Measurements from ENCODE around the gene LPO.
A peak's percentile ranks its signal among the peaks of the same experiment; 100 is the strongest.

Gene LPO

DNA sequence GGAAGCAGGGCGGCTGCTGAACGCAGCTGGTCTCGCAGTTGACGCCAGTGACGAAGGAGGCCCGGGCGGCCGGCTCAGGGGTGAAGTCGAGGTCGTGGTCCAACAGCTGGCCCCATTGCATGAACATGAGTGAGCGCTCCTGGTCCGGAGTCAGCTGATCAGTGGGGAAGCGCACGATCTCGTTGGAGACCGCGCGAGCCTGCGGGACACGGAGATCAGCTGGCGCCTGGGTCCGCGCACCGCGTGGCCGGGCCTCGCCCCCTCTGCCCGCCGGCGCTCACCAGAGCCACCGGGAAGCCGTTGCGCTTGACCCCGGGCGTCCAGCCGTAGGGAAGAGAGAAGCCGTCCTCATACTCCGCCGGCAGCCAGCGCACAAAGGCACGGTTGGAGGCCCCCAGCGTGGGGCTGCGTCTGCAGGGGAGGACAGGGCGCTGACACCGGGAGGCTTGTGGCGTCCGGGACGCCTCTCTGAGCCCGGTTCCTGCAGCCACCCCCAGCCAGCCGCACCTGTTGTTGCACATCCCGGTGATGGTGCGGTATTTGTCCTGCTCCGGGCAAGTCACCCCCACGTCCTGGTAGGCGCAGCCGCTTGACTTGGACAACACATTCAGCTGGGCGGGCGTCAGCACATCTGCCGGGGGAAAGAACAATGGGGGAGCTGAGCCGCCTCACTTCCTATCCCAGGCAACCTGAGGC lies 40.8 kb downstream of the LPO start:
- Histone ChIP-seq H3K27me3 (ENCODE audit: insufficient read depth, low read length) (peaks cover 22% of the 10 kb centered on the region; the same call in 1 of the 2 replicates), H3K9ac (ENCODE audit: low read depth, low read length) (no peak overlapping the region), H3K4me3 (ENCODE audit: low read length) (no peak overlapping the region), H3K4me1 (ENCODE audit: insufficient read depth, low read length) (peaks cover 2% of the 10 kb centered on the region; the same call in 1 of the 2 replicates), H3K36me3 (ENCODE audit: insufficient read depth, low read length) (no peaks in the 10 kb centered on the region), H3K9me3 (ENCODE audit: insufficient read depth, low read depth, low read length) (no peaks in the 10 kb centered on the region), H3K27ac (ENCODE audit: low read depth, low read length) (no peak overlapping the region)
- 89% methylated on average over 60 of the region's 60 CpGs for WGBS

GRCh38 chr17:58279736-58280479 lies 41.5 kb downstream of the LPO start:
- peaks cover 22% of the 10 kb centered on the region; the same call in 1 of the 2 replicates for H3K27me3 ChIP-seq (ENCODE audit: insufficient read depth, low read length)

GRCh38 chr17:58280480-58281217 lies 42.3 kb downstream of the LPO start, which contains the start of gene MPO:
Gene MPO, minus strand, starts transcription at chr17:58280935. Its CDS starts 177 bp downstream, at chr17:58280758.
- Histone ChIP-seq H3K36me3 (ENCODE audit: insufficient read depth, low read length) (no peaks in the 10 kb centered on the region), H3K4me1 (ENCODE audit: insufficient read depth, low read length) (peaks cover 14% of the 10 kb centered on the region), H3K27me3 (ENCODE audit: insufficient read depth, low read length) (peaks cover 22% of the 10 kb centered on the region; the same call in 1 of the 2 replicates), H3K27ac (ENCODE audit: low read depth, low read length) (no peak within 1 kb of the TSS), H3K4me3 (ENCODE audit: low read length) (no peak within 1 kb of the TSS), H3K9me3 (ENCODE audit: insufficient read depth, low read depth, low read length) (no peaks in the 10 kb centered on the region), H3K9ac (ENCODE audit: low read depth, low read length) (no peak within 1 kb of the TSS)
- WGBS, result 84% methylated on average over 4 of the region's 5 CpGs

More at GRCh38 chr17:58279736-58280479, 41.5 kb downstream of the LPO start:
- no peak overlapping the region for H3K27ac ChIP-seq (ENCODE audit: low read depth, low read length)
- H3K4me3 ChIP-seq (ENCODE audit: low read length), result no peak overlapping the region
- no peaks in the 10 kb centered on the region for H3K36me3 ChIP-seq (ENCODE audit: insufficient read depth, low read length)
- no peak overlapping the region for H3K9ac ChIP-seq (ENCODE audit: low read depth, low read length)
- 91% methylated on average over 16 of the region's 16 CpGs for WGBS
- peaks cover 9% of the 10 kb centered on the region for H3K4me1 ChIP-seq (ENCODE audit: insufficient read depth, low read length)
- no peaks in the 10 kb centered on the region for H3K9me3 ChIP-seq (ENCODE audit: insufficient read depth, low read depth, low read length)

DNA sequence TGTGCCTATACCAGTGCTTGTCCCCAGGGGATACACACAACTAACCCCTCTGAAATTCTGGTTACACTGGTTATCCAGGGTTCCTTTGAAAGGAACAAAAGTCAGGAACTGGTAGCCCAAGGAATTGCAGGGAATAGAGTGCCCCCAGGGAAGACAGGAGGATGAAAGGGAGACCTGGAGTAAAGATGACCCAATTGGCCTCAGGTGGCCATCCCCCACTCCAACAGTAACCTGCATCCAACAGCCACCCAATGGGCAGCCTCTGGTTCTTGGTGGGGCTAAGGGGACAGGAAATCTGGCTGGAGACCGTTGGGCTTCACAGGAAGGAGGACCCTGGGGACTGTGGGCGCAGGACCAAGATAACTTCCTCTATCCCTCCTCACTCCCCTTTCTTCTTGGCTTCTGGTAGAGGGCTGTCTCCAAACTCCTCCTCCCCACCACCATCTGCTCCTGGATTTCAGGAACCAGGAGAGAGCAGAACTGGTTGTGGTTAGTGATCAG lies 43.2 kb downstream of the LPO start:
- H3K4me1 ChIP-seq (ENCODE audit: insufficient read depth, low read length), result peaks cover 14% of the 10 kb centered on the region
- H3K36me3 ChIP-seq (ENCODE audit: insufficient read depth, low read length), result no peaks in the 10 kb centered on the region
- 81% methylated on average over 2 of the region's 2 CpGs for WGBS
- no peaks in the 10 kb centered on the region for H3K9me3 ChIP-seq (ENCODE audit: insufficient read depth, low read depth, low read length)
- H3K27ac ChIP-seq (ENCODE audit: low read depth, low read length), result no peak overlapping the region
- H3K4me3 ChIP-seq (ENCODE audit: low read length), result no peak overlapping the region
- H3K9ac ChIP-seq (ENCODE audit: low read depth, low read length), result no peak overlapping the region
- H3K27me3 ChIP-seq (ENCODE audit: insufficient read depth, low read length), result peaks cover 22% of the 10 kb centered on the region; the same call in 1 of the 2 replicates

- no peak overlapping the region for H3K9ac ChIP-seq (ENCODE audit: low read depth, low read length)
- no peaks in the 10 kb centered on the region for H3K36me3 ChIP-seq (ENCODE audit: insufficient read depth, low read length)
- H3K4me1 ChIP-seq (ENCODE audit: insufficient read depth, low read length), result peaks cover 14% of the 10 kb centered on the region
- 92% methylated on average over 6 of the region's 6 CpGs for WGBS
- no peak overlapping the region for H3K27ac ChIP-seq (ENCODE audit: low read depth, low read length)
- no peaks in the 10 kb centered on the region for H3K9me3 ChIP-seq (ENCODE audit: insufficient read depth, low read depth, low read length)
- peaks cover 22% of the 10 kb centered on the region; the same call in 1 of the 2 replicates for H3K27me3 ChIP-seq (ENCODE audit: insufficient read depth, low read length)
- no peak overlapping the region for H3K4me3 ChIP-seq (ENCODE audit: low read length)
These were observed 44.1 kb downstream of the LPO start for GRCh38 chr17:58282442-58282841.

GRCh38 chr17:58283674-58284612 lies 45.6 kb downstream of the LPO start:
- no peaks in the 10 kb centered on the region for H3K36me3 ChIP-seq (ENCODE audit: insufficient read depth, low read length)
- no peak overlapping the region for H3K4me3 ChIP-seq (ENCODE audit: low read length)
- no peak overlapping the region for H3K9ac ChIP-seq (ENCODE audit: low read depth, low read length)
- peaks cover 13% of the 10 kb centered on the region; the same call in 1 of the 2 replicates for H3K27me3 ChIP-seq (ENCODE audit: insufficient read depth, low read length)
- no peaks in the 10 kb centered on the region for H3K9me3 ChIP-seq (ENCODE audit: insufficient read depth, low read depth, low read length)
- WGBS, result 70% methylated on average over 12 of the region's 12 CpGs
- no peak overlapping the region for H3K27ac ChIP-seq (ENCODE audit: low read depth, low read length)
- H3K4me1 ChIP-seq (ENCODE audit: insufficient read depth, low read length), result peaks cover 14% of the 10 kb centered on the region

DNA sequence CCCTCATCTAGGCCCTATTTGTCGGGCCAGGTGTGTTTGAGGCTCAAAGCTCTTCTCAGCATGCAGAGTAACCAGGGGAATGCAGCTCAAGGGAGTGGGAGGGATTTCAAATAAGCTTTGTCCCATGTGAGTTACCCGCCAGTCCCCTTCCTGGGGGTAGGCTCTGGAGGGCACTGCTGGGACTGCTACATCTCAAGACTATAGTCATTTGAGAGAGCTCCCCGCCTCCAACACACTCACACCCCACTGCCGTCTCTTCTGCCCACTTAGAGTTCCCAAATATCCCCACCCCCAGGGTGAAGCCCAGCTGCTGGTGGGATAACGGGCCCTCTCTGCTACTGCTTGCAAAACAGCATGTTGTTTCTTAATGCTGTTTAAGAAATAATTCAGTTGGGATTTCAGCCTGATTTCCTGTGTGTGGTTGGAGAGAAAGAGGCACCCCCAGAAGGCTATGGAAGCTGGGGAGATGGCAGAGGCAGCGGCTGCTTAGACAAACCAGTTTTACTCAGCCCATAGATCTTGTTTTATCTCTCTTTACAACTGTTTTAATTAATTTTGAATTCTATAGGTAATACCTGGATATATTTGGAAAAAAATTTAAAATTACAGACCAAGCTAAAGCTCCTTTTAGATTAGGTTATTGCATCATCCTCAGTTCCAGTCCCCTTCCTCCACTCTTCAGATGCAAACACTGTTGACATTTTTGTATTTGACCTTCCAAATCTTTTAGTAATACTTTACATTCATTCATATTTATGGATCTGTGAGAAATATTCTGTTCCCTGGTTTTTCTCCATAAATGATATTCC lies 46.4 kb downstream of the LPO start:
- H3K4me1 ChIP-seq (ENCODE audit: insufficient read depth, low read length), result peaks cover 14% of the 10 kb centered on the region
- peak overlapping the region; percentile 35; the same call in 1 of the 2 replicates for H3K9ac ChIP-seq (ENCODE audit: low read depth, low read length)
- H3K27ac ChIP-seq (ENCODE audit: low read depth, low read length), result no peak overlapping the region
- H3K4me3 ChIP-seq (ENCODE audit: low read length), result no peak overlapping the region
- H3K9me3 ChIP-seq (ENCODE audit: insufficient read depth, low read depth, low read length), result no peaks in the 10 kb centered on the region
- peaks cover 4% of the 10 kb centered on the region; the same call in 1 of the 2 replicates for H3K27me3 ChIP-seq (ENCODE audit: insufficient read depth, low read length)
- WGBS, result 38% methylated on average over 5 of the region's 6 CpGs
- no peaks in the 10 kb centered on the region for H3K36me3 ChIP-seq (ENCODE audit: insufficient read depth, low read length)

DNA sequence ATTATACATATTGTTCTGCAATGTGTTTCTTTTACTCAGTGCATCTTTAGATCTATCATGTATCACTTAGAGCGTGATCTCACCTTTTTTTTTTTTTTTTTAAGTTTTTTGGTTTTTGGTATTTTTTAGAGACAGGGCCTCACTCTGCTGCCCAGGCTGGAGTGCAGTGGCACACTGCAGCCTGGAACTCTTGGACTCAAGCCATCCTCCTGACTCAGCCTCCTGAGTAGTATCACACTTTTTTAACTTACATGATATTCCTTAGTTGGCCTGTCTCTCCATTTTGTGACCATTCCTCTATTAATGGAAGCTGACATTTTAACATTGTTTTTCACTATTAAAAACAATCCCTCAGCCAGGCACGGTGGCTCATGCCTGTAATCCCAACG lies 47.0 kb downstream of the LPO start:
- WGBS, result 97% methylated on average over 2 of the region's 3 CpGs

GRCh38 chr17:58289869-58290268 lies 51.5 kb downstream of the LPO start:
- no peak overlapping the region for H3K9ac ChIP-seq (ENCODE audit: low read depth, low read length)
- H3K9me3 ChIP-seq (ENCODE audit: insufficient read depth, low read depth, low read length), result no peaks in the 10 kb centered on the region
- 99% methylated on average over 2 of the region's 2 CpGs for WGBS
- H3K36me3 ChIP-seq (ENCODE audit: insufficient read depth, low read length), result no peaks in the 10 kb centered on the region
- no peak overlapping the region for H3K4me3 ChIP-seq (ENCODE audit: low read length)
- peaks cover 5% of the 10 kb centered on the region for H3K4me1 ChIP-seq (ENCODE audit: insufficient read depth, low read length)
- no peaks in the 10 kb centered on the region for H3K27me3 ChIP-seq (ENCODE audit: insufficient read depth, low read length)
- no peak overlapping the region for H3K27ac ChIP-seq (ENCODE audit: low read depth, low read length)

More for the DNA sequence above, 47.0 kb downstream of the LPO start:
- no peak overlapping the region for H3K4me3 ChIP-seq (ENCODE audit: low read length)
- no peaks in the 10 kb centered on the region for H3K36me3 ChIP-seq (ENCODE audit: insufficient read depth, low read length)
- no peaks in the 10 kb centered on the region for H3K27me3 ChIP-seq (ENCODE audit: insufficient read depth, low read length)
- no peak overlapping the region for H3K27ac ChIP-seq (ENCODE audit: low read depth, low read length)
- H3K9ac ChIP-seq (ENCODE audit: low read depth, low read length), result no peak overlapping the region
- peaks cover 14% of the 10 kb centered on the region for H3K4me1 ChIP-seq (ENCODE audit: insufficient read depth, low read length)
- H3K9me3 ChIP-seq (ENCODE audit: insufficient read depth, low read depth, low read length), result no peaks in the 10 kb centered on the region

Data from HUES64 (cell line).